BJ (cell line): ENCODE results near the gene KIF25. TPM values are rescaled to one million over a fixed set of nuclear protein-coding genes. Genes with fewer than 3 reads are reported as not detected.

Experiments used
- CTCF ChIA-PET: fragments of 350-600 bp; formaldehyde crosslinking; extraction: SDS; loops from one replicate; lab custom pipeline; 2021; ENCODE audit warnings: antibody characterized with exemption, inconsistent platforms; lab: Yijun Ruan, JAX
- POLR2A ChIA-PET: fragments of 300-600 bp; sonication (Branson Sonifier 250); formaldehyde crosslinking; extraction: SDS; loops from one replicate; lab custom pipeline; 2021; ENCODE audit warnings: antibody characterized with exemption; lab: Charles Lee
- DNase-seq: peaks from one replicate; pipeline ENCODE4 v3.0.0-alpha.2; 2011; ENCODE audit warnings: low read depth
- H3K27me3 ChIP-seq: 2 replicates; pipeline ENCODE4 v1.6.0; 2011; ENCODE audit warnings: low read length; ENCODE audit not compliant: control insufficient read depth, insufficient read depth
- H3K36me3 ChIP-seq: 2 replicates; pipeline ENCODE4 v1.5.1; 2011; ENCODE audit warnings: low read length; ENCODE audit not compliant: control insufficient read depth, insufficient read depth
- H3K4me3 ChIP-seq: 2 replicates; pipeline ENCODE4 v1.5.1; 2011; ENCODE audit warnings: low read depth, mild to moderate bottlenecking, control low read depth, low read length
- polyA plus RNA-seq: library from polyadenylated mRNA; depleted of rRNA; stranded (reverse); fragments of >200 nt; gene quantifications from 2 replicates; pipeline ENCODE4 v1.2.3, GENCODE V29; 2011
- TF ChIP-seq, protein P1 (sequence below): IDR thresholded peaks from 2 replicates; pipeline ENCODE4 v1.5.1; 2011; ENCODE audit warnings: low read depth, mild to moderate bottlenecking, control low read depth, inconsistent platforms, low read length, moderate library complexity; ENCODE audit not compliant: insufficient read depth

KIF25 gene
- polyA plus RNA-seq, 1 experiment = not detected

DNA sequence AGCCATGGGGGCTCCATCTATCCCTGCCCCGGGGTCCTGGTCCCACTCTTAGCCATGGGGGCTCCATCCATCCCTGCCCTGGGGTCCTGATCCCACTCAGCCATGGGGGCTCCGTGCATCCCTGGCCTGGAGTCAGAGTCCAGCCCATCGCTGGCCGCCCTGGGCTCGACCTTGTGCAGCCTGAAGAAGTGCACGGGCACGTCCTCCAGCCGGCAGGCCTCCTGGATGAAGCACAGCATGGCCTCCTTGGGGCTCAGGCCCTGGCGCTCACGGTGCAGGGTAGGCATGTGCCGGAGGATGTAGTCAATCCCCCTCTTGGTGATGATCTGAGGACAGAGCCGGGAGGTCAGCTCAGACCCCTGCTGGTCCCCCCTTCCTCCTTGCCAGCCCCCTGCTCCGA is 66.0 kb downstream of the KIF25 start:
- DNase-seq = no peak
- CTCF ChIA-PET = no interaction called here
- Histone ChIP-seq H3K27me3 (no peaks in the 10 kb centered on the region), H3K36me3 (no peaks in the 10 kb centered on the region), H3K4me3 (no peak overlapping the region)
- POLR2A ChIA-PET = no interaction called here
- TF ChIP-seq, protein P1, sequence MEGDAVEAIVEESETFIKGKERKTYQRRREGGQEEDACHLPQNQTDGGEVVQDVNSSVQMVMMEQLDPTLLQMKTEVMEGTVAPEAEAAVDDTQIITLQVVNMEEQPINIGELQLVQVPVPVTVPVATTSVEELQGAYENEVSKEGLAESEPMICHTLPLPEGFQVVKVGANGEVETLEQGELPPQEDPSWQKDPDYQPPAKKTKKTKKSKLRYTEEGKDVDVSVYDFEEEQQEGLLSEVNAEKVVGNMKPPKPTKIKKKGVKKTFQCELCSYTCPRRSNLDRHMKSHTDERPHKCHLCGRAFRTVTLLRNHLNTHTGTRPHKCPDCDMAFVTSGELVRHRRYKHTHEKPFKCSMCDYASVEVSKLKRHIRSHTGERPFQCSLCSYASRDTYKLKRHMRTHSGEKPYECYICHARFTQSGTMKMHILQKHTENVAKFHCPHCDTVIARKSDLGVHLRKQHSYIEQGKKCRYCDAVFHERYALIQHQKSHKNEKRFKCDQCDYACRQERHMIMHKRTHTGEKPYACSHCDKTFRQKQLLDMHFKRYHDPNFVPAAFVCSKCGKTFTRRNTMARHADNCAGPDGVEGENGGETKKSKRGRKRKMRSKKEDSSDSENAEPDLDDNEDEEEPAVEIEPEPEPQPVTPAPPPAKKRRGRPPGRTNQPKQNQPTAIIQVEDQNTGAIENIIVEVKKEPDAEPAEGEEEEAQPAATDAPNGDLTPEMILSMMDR = no peak

DNA sequence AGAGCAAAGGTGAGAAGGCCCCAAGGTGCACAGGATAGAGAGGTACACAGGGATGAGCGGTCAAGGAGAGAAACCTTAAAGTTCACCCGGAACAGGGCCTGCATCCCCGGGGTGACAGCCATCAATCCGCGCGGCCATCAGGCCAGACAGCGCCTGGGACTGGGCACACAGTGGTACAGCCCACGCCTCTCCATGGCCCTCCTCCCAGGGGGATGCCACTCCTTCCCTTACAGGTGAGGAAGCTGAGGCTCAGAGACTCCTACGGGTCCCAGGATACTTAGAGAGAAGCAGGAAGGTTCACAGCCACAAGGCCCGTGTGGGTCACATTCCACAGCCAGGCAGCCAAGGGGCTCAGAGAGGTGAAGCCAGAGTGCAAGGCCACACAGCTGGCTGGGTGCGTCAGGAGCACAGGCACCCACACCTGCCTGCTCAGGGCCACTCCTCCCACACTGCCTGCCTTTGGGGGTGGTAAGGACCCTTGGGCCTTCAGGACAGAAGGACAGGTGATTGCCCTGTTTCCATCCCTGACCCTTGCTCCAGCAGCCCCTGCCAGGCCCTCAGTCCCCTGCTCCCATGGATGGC is 66.8 kb downstream of the KIF25 start:
- Histone ChIP-seq H3K36me3 (no peaks in the 10 kb centered on the region), H3K27me3 (no peaks in the 10 kb centered on the region), H3K4me3 (no peak overlapping the region)
- TF ChIP-seq, protein P1 = no peak
- ChIA-PET CTCF (no interaction called here), POLR2A (no interaction called here)
- no peak for DNase-seq

DNA sequence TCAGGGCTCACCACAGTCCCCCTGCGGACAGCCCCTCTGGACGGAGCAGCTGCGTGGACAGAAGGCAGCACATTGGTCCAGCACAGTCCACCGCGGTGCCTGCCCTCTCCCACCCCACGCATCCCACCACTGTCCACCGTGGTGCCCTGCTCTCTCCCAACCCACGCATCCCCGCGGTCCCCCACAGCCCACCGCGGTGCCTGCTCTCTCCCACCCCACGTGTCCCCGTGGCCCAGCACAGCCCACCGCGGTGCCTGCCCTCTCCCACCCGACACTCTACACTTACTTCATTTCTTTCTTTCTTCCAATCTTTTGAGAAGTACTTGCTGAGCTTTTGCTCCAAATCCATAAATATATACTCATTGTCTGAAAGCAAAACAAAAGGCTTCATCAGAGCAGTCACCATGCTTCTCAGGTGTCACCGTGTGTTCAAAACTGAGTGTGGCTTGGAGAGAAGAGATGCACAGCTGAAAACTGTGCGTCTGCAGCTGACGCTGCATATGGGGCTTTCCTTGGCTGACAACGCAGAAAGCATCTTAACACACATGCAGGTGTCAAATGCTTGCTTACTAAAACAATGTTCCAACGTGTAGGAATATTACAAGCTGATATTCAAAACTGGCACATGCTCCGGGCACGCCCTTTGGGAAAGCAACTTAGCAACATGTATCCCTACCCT is 69.7 kb downstream of the KIF25 start:
- DNase-seq = no peak
- CTCF ChIA-PET = interaction anchor here (0.6 to 0.7 kb wide), 2 partner anchors 18 to 225 kb away, joined by 3 read pairs; no protein-coding TSS in a partner anchor
- POLR2A ChIA-PET = no interaction called here
- TF ChIP-seq, protein P1 = no peak
- Histone ChIP-seq H3K27me3 (no peaks in the 10 kb centered on the region; the same call in 1 of the 2 replicates), H3K4me3 (no peak overlapping the region), H3K36me3 (no peaks in the 10 kb centered on the region)

DNA sequence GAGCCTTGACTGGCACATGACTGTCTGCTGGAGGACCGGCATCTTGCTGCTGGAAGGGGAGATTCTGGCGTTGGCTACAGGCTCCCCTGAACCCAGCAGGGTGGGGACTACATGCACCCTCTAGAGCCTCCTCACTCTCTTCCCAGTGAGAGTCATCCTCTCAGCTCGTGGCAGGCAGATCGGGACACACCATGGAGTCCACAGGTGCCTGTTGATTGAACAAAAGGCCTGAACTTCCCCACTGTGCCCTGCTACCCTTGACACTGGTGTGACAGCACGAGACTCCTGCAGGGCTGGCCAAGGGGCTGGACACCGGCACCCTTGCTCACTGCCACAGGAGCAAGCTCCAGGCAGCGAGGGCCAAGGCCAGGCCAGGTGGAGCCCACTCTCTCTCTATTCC is 73.3 kb downstream of the KIF25 start:
- Histone ChIP-seq H3K4me3 (no peak overlapping the region), H3K36me3 (no peaks in the 10 kb centered on the region), H3K27me3 (no peaks in the 10 kb centered on the region; the same call in 1 of the 2 replicates)
- ChIA-PET POLR2A (no interaction called here), CTCF (no interaction called here)
- no peak for DNase-seq
- TF ChIP-seq, protein P1 = no peak

DNA sequence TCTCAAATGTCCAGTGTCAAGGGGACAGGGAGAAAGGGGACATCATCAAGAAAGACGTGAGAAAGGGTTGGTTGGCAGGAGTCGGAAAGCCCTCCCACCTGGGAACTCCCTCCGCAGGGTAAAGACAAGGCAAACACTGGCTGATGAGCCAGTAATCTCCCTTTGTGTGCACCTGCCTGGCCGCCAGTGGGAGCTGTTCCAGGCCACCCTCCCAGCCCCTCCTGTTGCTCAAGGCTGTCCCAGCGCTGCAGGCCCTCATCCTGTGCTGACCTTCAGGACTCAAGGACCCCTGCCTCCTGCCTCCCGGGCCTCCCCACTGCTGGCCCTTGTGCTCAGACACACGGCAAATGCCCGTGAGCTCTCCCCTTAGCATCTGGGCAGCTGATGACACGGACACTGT is 74.1 kb downstream of the KIF25 start:
- H3K36me3 ChIP-seq = no peaks in the 10 kb centered on the region
- H3K27me3 ChIP-seq = no peaks in the 10 kb centered on the region; the same call in 1 of the 2 replicates
- POLR2A ChIA-PET = no interaction called here
- TF ChIP-seq, protein P1 = no peak
- DNase-seq = no peak
- no peak overlapping the region for H3K4me3 ChIP-seq
- CTCF ChIA-PET = interaction anchor here (1.0 kb wide), 1 partner anchor 17 kb away, joined by 3 read pairs; no protein-coding TSS in a partner anchor
